ENCODE data around the gene RAB40B.

RAB40B gene

GRCh38 chr17:82614095-82614631, 84.3 kb downstream of the RAB40B start:
- no peak for DNase-seq

- peak; percentile 15 to 47 (median 39) for DNase-seq
These were observed 85.0 kb downstream of the RAB40B start for GRCh38 chr17:82613283-82614094.

GRCh38 chr17:82611140-82612058, 87.1 kb downstream of the RAB40B start:
- DNase-seq: peak; percentile 27 to 88 (median 43)

GRCh38 chr17:82609655-82610054, 88.8 kb downstream of the RAB40B start:
- no peak for DNase-seq

- DNase-seq: no peak
These were observed 89.7 kb downstream of the RAB40B start for GRCh38 chr17:82608816-82609215.

- no peak for DNase-seq
These were observed 92.4 kb downstream of the RAB40B start for GRCh38 chr17:82605939-82606600.
